WTC11 (cell line): Measurements from ENCODE around the gene KHSRP. TPM values are rescaled to one million over a fixed set of nuclear protein-coding genes. Genes with fewer than 3 reads are reported as not detected.

Experiments
- ATAC-seq: fragments of 200-7000 bp; cut with Tn5 transposase; 2 replicates; pipeline ENCODE4 v1.10.0; 2021; ENCODE audit warnings: mild to moderate bottlenecking, moderate library complexity
- CTCF ChIA-PET: fragments of 300-600 bp; sonication (Branson Sonifier 250); formaldehyde crosslinking; loops from one replicate; lab custom pipeline; 2021; ENCODE audit warnings: antibody characterized with exemption; lab: Charles Lee
- POLR2A ChIA-PET: fragments of 350-600 bp; sonication (Branson Sonifier 250); formaldehyde crosslinking; loops from one replicate; lab custom pipeline; 2021; ENCODE audit warnings: antibody characterized with exemption; lab: Charles Lee
- DNase-seq: peaks from one replicate; pipeline ENCODE4 v3.0.0; 2021; ENCODE audit warnings: low spot score
- H3K27ac Mint-ChIP-seq: 2 replicates; pipeline ENCODE4 v1.8.0; 2021; ENCODE audit warnings: mixed read lengths
- H3K27me3 Mint-ChIP-seq: 2 replicates; pipeline ENCODE4 v1.8.0; 2021; ENCODE audit warnings: low read depth, mild to moderate bottlenecking, moderate library complexity, mixed read lengths
- H3K36me3 Mint-ChIP-seq: 2 replicates; pipeline ENCODE4 v1.8.0; 2021; ENCODE audit warnings: mixed read lengths
- H3K4me1 Mint-ChIP-seq: 2 replicates; pipeline ENCODE4 v1.8.0; 2022; ENCODE audit warnings: mixed read lengths
- H3K4me3 Mint-ChIP-seq: 2 replicates; pipeline ENCODE4 v1.8.0; 2021; ENCODE audit warnings: mild to moderate bottlenecking, moderate library complexity, mixed read lengths
- H3K9me3 Mint-ChIP-seq: 2 replicates; pipeline ENCODE4 v1.8.0; 2021; ENCODE audit warnings: mixed read lengths
- ATF2 ChIP-seq: sonication (generic); formaldehyde crosslinking; IDR thresholded peaks from 2 replicates; pipeline ENCODE4 v1.8.1; 2022; ENCODE audit warnings: low read depth, missing genetic modification reagents, borderline replicate concordance
- E2F5 ChIP-seq: sonication (generic); formaldehyde crosslinking; IDR thresholded peaks from 2 replicates; pipeline ENCODE4 v1.8.1; 2022; ENCODE audit warnings: mild to moderate bottlenecking, moderate library complexity, missing genetic modification reagents
- ETV6 ChIP-seq: sonication (generic); formaldehyde crosslinking; IDR thresholded peaks from 2 replicates; pipeline ENCODE4 v1.8.1; 2022; ENCODE audit warnings: mild to moderate bottlenecking, missing genetic modification reagents
- FOXJ3 ChIP-seq: sonication (generic); formaldehyde crosslinking; IDR thresholded peaks from 2 replicates; pipeline ENCODE4 v1.9.0; 2021; ENCODE audit warnings: missing genetic modification reagents, mild to moderate bottlenecking, borderline replicate concordance
- FOXK1 ChIP-seq: sonication (generic); formaldehyde crosslinking; IDR thresholded peaks from 2 replicates; pipeline ENCODE4 v1.8.0; 2022; ENCODE audit warnings: mild to moderate bottlenecking, moderate library complexity, missing genetic modification reagents
- FOXP1 ChIP-seq: sonication (generic); formaldehyde crosslinking; IDR thresholded peaks from 2 replicates; pipeline ENCODE4 v1.8.0; 2022; ENCODE audit warnings: missing genetic modification reagents, mild to moderate bottlenecking, moderate library complexity, borderline replicate concordance
- GTF2I ChIP-seq: fragments of 250-450 bp; sonication (Bioruptor Pico); conservative IDR thresholded peaks from 2 replicates; pipeline ENCODE4 v1.4.0; 2021; ENCODE audit warnings: mild to moderate bottlenecking
- HMGA2 ChIP-seq: fragments of 250-450 bp; sonication (Bioruptor Pico); IDR thresholded peaks from 2 replicates; pipeline ENCODE4 v1.4.0; 2021; ENCODE audit warnings: mild to moderate bottlenecking, moderate library complexity
- MAX ChIP-seq: sonication (generic); formaldehyde crosslinking; IDR thresholded peaks from 2 replicates; pipeline ENCODE4 v1.8.0; 2022; ENCODE audit warnings: mild to moderate bottlenecking, missing genetic modification reagents
- MLX ChIP-seq: sonication (generic); formaldehyde crosslinking; IDR thresholded peaks from 2 replicates; pipeline ENCODE4 v1.8.1; 2023; ENCODE audit warnings: mild to moderate bottlenecking, missing genetic modification reagents, moderate library complexity
- MXD4 ChIP-seq: fragments of 250-450 bp; sonication (Bioruptor Pico); IDR thresholded peaks from 2 replicates; pipeline ENCODE4 v1.8.0; 2021; ENCODE audit warnings: mild to moderate bottlenecking, moderate library complexity, borderline replicate concordance
- MYBL2 ChIP-seq: sonication (generic); formaldehyde crosslinking; IDR thresholded peaks from 2 replicates; pipeline ENCODE4 v1.8.1; 2023; ENCODE audit warnings: mild to moderate bottlenecking, moderate library complexity, missing genetic modification reagents
- NR1H2 ChIP-seq: sonication (generic); formaldehyde crosslinking; IDR thresholded peaks from 2 replicates; pipeline ENCODE4 v1.9.0; 2021; ENCODE audit warnings: mild to moderate bottlenecking, moderate library complexity, missing genetic modification reagents
- OVOL2 ChIP-seq: fragments of 250-450 bp; sonication (Bioruptor Pico); IDR thresholded peaks from 2 replicates; pipeline ENCODE4 v1.9.0; 2021; ENCODE audit warnings: mild to moderate bottlenecking, borderline replicate concordance
- RORB ChIP-seq: fragments of 250-450 bp; sonication (Bioruptor Pico); IDR thresholded peaks from 2 replicates; pipeline ENCODE4 v1.9.0; 2021; ENCODE audit warnings: mild to moderate bottlenecking
- SMAD4 ChIP-seq: sonication (generic); formaldehyde crosslinking; IDR thresholded peaks from 2 replicates; pipeline ENCODE4 v1.8.0; 2022; ENCODE audit warnings: mild to moderate bottlenecking, missing genetic modification reagents
- SP1 ChIP-seq: sonication (generic); formaldehyde crosslinking; conservative IDR thresholded peaks from 2 replicates; pipeline ENCODE4 v1.8.1; 2022; ENCODE audit warnings: missing genetic modification reagents
- TP53 ChIP-seq: sonication (generic); formaldehyde crosslinking; IDR thresholded peaks from 2 replicates; pipeline ENCODE4 v1.8.1; 2023; ENCODE audit warnings: mild to moderate bottlenecking, missing genetic modification reagents
- USF2 ChIP-seq: sonication (generic); formaldehyde crosslinking; IDR thresholded peaks from 2 replicates; pipeline ENCODE4 v1.8.1; 2023; ENCODE audit warnings: mild to moderate bottlenecking, missing genetic modification reagents, moderate library complexity
- ZNF121 ChIP-seq: sonication (generic); formaldehyde crosslinking; IDR thresholded peaks from 2 replicates; pipeline ENCODE4 v1.8.0; 2023; ENCODE audit warnings: missing genetic modification reagents
- ZNF263 ChIP-seq: sonication (generic); formaldehyde crosslinking; IDR thresholded peaks from 2 replicates; pipeline ENCODE4 v1.8.1; 2022; ENCODE audit warnings: low read depth, mild to moderate bottlenecking, moderate library complexity, missing genetic modification reagents
- ZNF281 ChIP-seq: sonication (generic); formaldehyde crosslinking; IDR thresholded peaks from 2 replicates; pipeline ENCODE4 v1.8.0; 2023; ENCODE audit warnings: mild to moderate bottlenecking, missing genetic modification reagents
- ZNF396 ChIP-seq: fragments of 250-450 bp; sonication (Bioruptor Pico); IDR thresholded peaks from 2 replicates; pipeline ENCODE4 v1.8.0; 2021; ENCODE audit warnings: mild to moderate bottlenecking, moderate library complexity, borderline replicate concordance
- ZNF532 ChIP-seq: fragments of 250-450 bp; sonication (Bioruptor Pico); IDR thresholded peaks from 2 replicates; pipeline ENCODE4 v1.9.0; 2021; ENCODE audit warnings: mild to moderate bottlenecking, borderline replicate concordance
- total RNA-seq: library from RNA; stranded (reverse); gene quantifications from 3 replicates; pipeline ENCODE4 v1.2.3, GENCODE V29; 2021

The KHSRP gene
- total RNA-seq, 1 experiment from 2014 or later, result 572 TPM

- Mint-ChIP-seq H3K9me3 (0 out of 2 replicates have a peak, but pooled peaks cover 2% of the 10 kb centered on the region), H3K27ac (peak overlapping the region; percentile 8; the same call in 1 of the 2 replicates), H3K36me3 (peaks cover 15% of the 10 kb centered on the region)
- TF ChIP-seq ZNF281 (CRISPR knock-in tag), result no peak
- TF ChIP-seq ZNF121 (CRISPR knock-in tag), result no peak
- no peak for TF ChIP-seq OVOL2 (CRISPR knock-in tag)
- TF ChIP-seq ETV6 (CRISPR knock-in tag), result no peak
- TF ChIP-seq E2F5 (CRISPR knock-in tag), result no peak
- no peak for TF ChIP-seq ATF2 (CRISPR knock-in tag)
- TF ChIP-seq MXD4 (CRISPR knock-in tag), result no peak
- TF ChIP-seq RORB (CRISPR knock-in tag), result no peak
- TF ChIP-seq MAX (CRISPR knock-in tag), result no peak
- TF ChIP-seq MYBL2 (CRISPR knock-in tag), result no peak
- TF ChIP-seq FOXP1 (CRISPR knock-in tag), result no peak
- no peak for TF ChIP-seq HMGA2 (CRISPR knock-in tag)
- no peak for TF ChIP-seq SMAD4 (CRISPR knock-in tag)
- TF ChIP-seq ZNF396, result no peak
- no peak for TF ChIP-seq TP53
- no peak for TF ChIP-seq NR1H2 (CRISPR knock-in tag)
- TF ChIP-seq SP1 (CRISPR knock-in tag), result no peak
- no peak for TF ChIP-seq FOXJ3 (CRISPR knock-in tag)
- TF ChIP-seq, all 79 proteins: peak for 0
- ATAC-seq (no peak), DNase-seq (no peak)
- Mint-ChIP-seq H3K4me3 (no peak overlapping the region), H3K27me3 (no peaks in the 10 kb centered on the region), H3K4me1 (no peaks in the 10 kb centered on the region)
- POLR2A ChIA-PET, result no interaction called here
- CTCF ChIA-PET, result interaction anchor here (0.6 kb wide), 1 partner anchor 223 kb away, joined by 3 read pairs; no protein-coding TSS in a partner anchor
These were observed 21.8 kb upstream of the KHSRP start for GRCh38 chr19:6446452-6446851.

GRCh38 chr19:6443986-6444385, 19.4 kb upstream of the KHSRP start:
- Mint-ChIP-seq H3K36me3 (peaks cover 11% of the 10 kb centered on the region), H3K9me3 (0 out of 2 replicates have a peak, but pooled peaks cover 2% of the 10 kb centered on the region), H3K27me3 (no peaks in the 10 kb centered on the region), H3K4me1 (no peaks in the 10 kb centered on the region), H3K27ac (no peak overlapping the region), H3K4me3 (no peak overlapping the region)
- CTCF ChIA-PET, result no interaction called here
- ATAC-seq (no peak), DNase-seq (no peak)
- POLR2A ChIA-PET, result no interaction called here
- TF ChIP-seq GTF2I (CRISPR knock-in tag) (no peak), ZNF263 (CRISPR knock-in tag) (no peak), FOXK1 (CRISPR knock-in tag) (no peak), E2F5 (CRISPR knock-in tag) (no peak), SMAD4 (CRISPR knock-in tag) (no peak), USF2 (no peak), MLX (CRISPR knock-in tag) (no peak), ZNF532 (CRISPR knock-in tag) (no peak), FOXJ3 (CRISPR knock-in tag) (no peak)
